Right atrium auricular region (tissue), 2 donors: ENCODE data around the gene SPAG6. TPM values are rescaled to one million over a fixed set of nuclear protein-coding genes. Genes with fewer than 3 reads are reported as not detected.
"Not testable (repeated sequence)": the region's sequence is repeated elsewhere in the genome, so short reads cannot be mapped to it uniquely, and the experiment has no call there.

Source experiments
- DNase-seq: peaks from one replicate; pipeline ENCODE4 v3.0.0-alpha.2; 2019; ENCODE audit warnings: low spot score
- H3K27ac ChIP-seq, 2 donors: fragments of 200-600 bp; sonication (generic); 1 replicate in 1 of 2; 2 replicates in 1 of 2; pipeline ENCODE4 v1.5.1; 2016 to 2019
- H3K27me3 ChIP-seq, 2 donors: fragments of 200-600 bp; sonication (generic); one replicate each; pipeline versions ENCODE4 v1.5.1 to v1.6.0; 2017 to 2019
- H3K36me3 ChIP-seq: fragments of 200-600 bp; sonication (generic); one replicate; pipeline ENCODE4 v1.5.1; 2016
- H3K4me1 ChIP-seq, 2 donors: fragments of 200-600 bp; sonication (generic); one replicate each; pipeline versions ENCODE4 v1.5.1 to v1.6.0; 2017 to 2019
- H3K4me3 ChIP-seq, 2 donors: fragments of 200-600 bp; sonication (generic); 1 replicate in 1 of 2; 2 replicates in 1 of 2; pipeline ENCODE4 v1.5.1; 2017 to 2019; ENCODE audit warnings: mild to moderate bottlenecking in 1 of 2, moderate library complexity in 1 of 2
- H3K9me3 ChIP-seq, 2 donors: fragments of 200-600 bp; sonication (generic); one replicate each; pipeline ENCODE4 v1.5.1; 2019
- CTCF ChIP-seq, 2 donors: fragments of 200-600 bp; sonication (generic); IDR thresholded peaks; one replicate each; pipeline ENCODE4 v1.5.1; 2019; ENCODE audit warnings: antibody characterized with exemption in 2 of 2
- total RNA-seq, 2 donors: library from RNA; depleted of rRNA; stranded (reverse); fragments of >200 nt; gene quantifications; one replicate each; pipeline ENCODE4 v1.1.0, GENCODE V29; 2016

SPAG6 gene
- total RNA-seq, 2 donors from 2014 or later, result not detected

GRCh38 chr10:22344781-22345300 lies 455 bp upstream of the SPAG6 start:
- TF ChIP-seq CTCF (IDR thresholded peaks at IDR 0.05), result no peak
- no peak for DNase-seq
- H3K27me3 ChIP-seq, result peaks cover 43 to 47% of the 10 kb centered on the region in 2 donors

GRCh38 chr10:22346096-22346661 lies 883 bp downstream of the SPAG6 start:
- DNase-seq, result no peak
- H3K36me3 ChIP-seq, result no peaks in the 10 kb centered on the region
- TF ChIP-seq CTCF (IDR thresholded peaks at IDR 0.05), result no peak
- H3K27me3 ChIP-seq, result peaks cover 43 to 47% of the 10 kb centered on the region in 2 donors
- H3K4me3 ChIP-seq, result no peak overlapping the region
- peaks cover 0 to 13% of the 10 kb centered on the region in 2 donors for H3K4me1 ChIP-seq
- no peaks in the 10 kb centered on the region for H3K9me3 ChIP-seq
- H3K27ac ChIP-seq, result no peak overlapping the region

More at GRCh38 chr10:22344781-22345300, 455 bp upstream of the SPAG6 start:
- H3K27ac ChIP-seq, result no peak overlapping the region
- no peaks in the 10 kb centered on the region for H3K36me3 ChIP-seq
- H3K9me3 ChIP-seq, result no peaks in the 10 kb centered on the region
- peaks cover 0 to 18% of the 10 kb centered on the region in 2 donors for H3K4me1 ChIP-seq
- peak overlapping the region in 1 of 2 donors; percentile 25 for H3K4me3 ChIP-seq

- H3K27ac ChIP-seq, result no peak overlapping the region
- peaks cover 0 to 9% of the 10 kb centered on the region in 2 donors for H3K4me1 ChIP-seq
- TF ChIP-seq CTCF (IDR thresholded peaks at IDR 0.05), result no peak
- no peak overlapping the region for H3K4me3 ChIP-seq
- DNase-seq, result no peak
- H3K36me3 ChIP-seq, result no peaks in the 10 kb centered on the region
- H3K9me3 ChIP-seq, result no peaks in the 10 kb centered on the region
- peaks cover 17 to 21% of the 10 kb centered on the region in 2 donors for H3K27me3 ChIP-seq
Observed at GRCh38 chr10:22349755-22350154, 4.5 kb downstream of the SPAG6 start.

- DNase-seq, result no peak
- no peaks in the 10 kb centered on the region for H3K4me1 ChIP-seq
- H3K27me3 ChIP-seq, result peaks cover 4 to 6% of the 10 kb centered on the region in 2 donors
- H3K27ac ChIP-seq, result no peak overlapping the region
- no peaks in the 10 kb centered on the region for H3K36me3 ChIP-seq
- TF ChIP-seq CTCF (IDR thresholded peaks at IDR 0.05), result no peak
- no peaks in the 10 kb centered on the region for H3K9me3 ChIP-seq
- H3K4me3 ChIP-seq, result no peak overlapping the region
Observed at GRCh38 chr10:22351131-22351703, 5.9 kb downstream of the SPAG6 start.

GRCh38 chr10:22356324-22356873 lies 11.1 kb downstream of the SPAG6 start:
- no peaks in the 10 kb centered on the region for H3K36me3 ChIP-seq
- H3K4me1 ChIP-seq, result no peaks in the 10 kb centered on the region
- H3K27ac ChIP-seq, result no peak overlapping the region
- TF ChIP-seq CTCF (IDR thresholded peaks at IDR 0.05), result no peak
- H3K27me3 ChIP-seq, result no peaks in the 10 kb centered on the region
- DNase-seq, result no peak
- H3K4me3 ChIP-seq, result no peak overlapping the region
- no peaks in the 10 kb centered on the region for H3K9me3 ChIP-seq

GRCh38 chr10:22357770-22358169 lies 12.5 kb downstream of the SPAG6 start:
- not testable (repeated sequence) for H3K27ac ChIP-seq, H3K36me3 ChIP-seq, H3K4me3 ChIP-seq, DNase-seq, H3K4me1 ChIP-seq, H3K27me3 ChIP-seq, H3K9me3 ChIP-seq
